Tibial nerve (tissue), 4 donors: ENCODE results near the gene CRYGN. TPM values are rescaled to one million over a fixed set of nuclear protein-coding genes. Genes with fewer than 3 reads are reported as not detected.

Experiments used
- DNase-seq, 2 donors: peaks; one replicate each; pipeline ENCODE4 v3.0.0-alpha.2; 2019; ENCODE audit warnings: low spot score in 2 of 2
- H3K27ac ChIP-seq, 4 donors: fragments of 200-600 bp; sonication (generic) in 3 of 4; one replicate each; pipeline ENCODE4 v1.5.1; 2017 to 2019; ENCODE audit warnings: mild to moderate bottlenecking in 1 of 4
- H3K27me3 ChIP-seq, 2 donors: fragments of 200-600 bp; sonication (generic) in 1 of 2; one replicate each; pipeline versions ENCODE4 v1.5.1 to v1.6.0; 2017 to 2019
- H3K36me3 ChIP-seq, 3 donors: fragments of 200-600 bp; sonication (generic); one replicate each; pipeline ENCODE4 v1.5.1; 2018 to 2019
- H3K4me1 ChIP-seq, 4 donors: fragments of 200-600 bp; sonication (generic) in 3 of 4; one replicate each; pipeline ENCODE4 v1.5.1; 2017 to 2019
- H3K4me3 ChIP-seq, 4 donors: fragments of 200-600 bp; sonication (generic) in 3 of 4; one replicate each; pipeline ENCODE4 v1.5.1; 2017 to 2019; ENCODE audit warnings: mild to moderate bottlenecking in 1 of 4, moderate library complexity in 1 of 4
- H3K9me3 ChIP-seq, 4 donors: fragments of 200-600 bp; sonication (generic) in 3 of 4; one replicate each; pipeline ENCODE4 v1.5.1; 2017 to 2019
- EP300 ChIP-seq, 2 donors: sonication (generic); formaldehyde crosslinking; IDR thresholded peaks; one replicate each; pipeline ENCODE4 v1.6.1; 2017; ENCODE audit warnings: antibody characterized with exemption in 2 of 2, mild to moderate bottlenecking in 1 of 2
- POLR2A ChIP-seq, 2 donors: fragments of 450-650 bp; IDR thresholded peaks; one replicate each; pipeline ENCODE4 v1.6.1; 2017; ENCODE audit warnings: antibody characterized with exemption in 2 of 2, mild to moderate bottlenecking in 2 of 2, moderate library complexity in 2 of 2
- WGBS, 2 donors: methylation state at CpG; one replicate each; pipeline ENCODE4 v1.1.5; 2018; 5-methylcytosine and 5-hydroxymethylcytosine counted together
- total RNA-seq, 4 donors: library from RNA; depleted of rRNA; stranded (reverse); fragments of >200 nt; gene quantifications; one replicate each; pipeline ENCODE4 v1.1.0, GENCODE V29; 2016
- TF ChIP-seq, protein P1 (sequence below), 5 experiments: fragments of 200-600 bp in 3 of 5; fragments of 450-650 bp in 2 of 5; sonication (generic) in 3 of 5; IDR thresholded peaks; one replicate each; pipeline ENCODE4 v1.5.1; 2016 to 2019; ENCODE audit warnings: antibody characterized with exemption in 5 of 5, mild to moderate bottlenecking in 3 of 5, moderate library complexity in 2 of 5

The CRYGN gene
- total RNA-seq, 4 donors from 2014 or later: 0.59 to 1.5 (median 0.87) TPM; not detected in 1

DNA sequence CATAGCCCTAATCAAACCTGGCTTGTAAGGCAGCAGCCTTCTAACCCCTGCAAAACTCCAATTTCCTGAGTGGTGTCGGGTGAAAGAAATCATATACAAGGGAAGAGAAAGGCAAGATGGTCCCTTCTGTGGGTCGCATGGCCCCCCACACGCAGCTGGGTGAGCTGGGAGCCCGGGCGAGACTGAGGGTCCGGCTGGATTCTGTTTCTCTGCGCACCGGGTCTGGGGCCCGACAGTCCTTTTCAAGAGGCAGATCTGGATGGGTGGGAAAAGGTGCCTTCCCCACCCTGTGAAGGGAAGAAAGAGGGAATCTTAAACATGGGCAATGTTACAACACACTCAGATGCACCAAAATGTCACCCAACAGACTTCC, 48.6 kb downstream of the CRYGN start:
- TF ChIP-seq POLR2A (IDR thresholded peaks at IDR 0.05) (no peak), EP300 (IDR thresholded peaks at IDR 0.05) (no peak)
- TF ChIP-seq, protein P1, sequence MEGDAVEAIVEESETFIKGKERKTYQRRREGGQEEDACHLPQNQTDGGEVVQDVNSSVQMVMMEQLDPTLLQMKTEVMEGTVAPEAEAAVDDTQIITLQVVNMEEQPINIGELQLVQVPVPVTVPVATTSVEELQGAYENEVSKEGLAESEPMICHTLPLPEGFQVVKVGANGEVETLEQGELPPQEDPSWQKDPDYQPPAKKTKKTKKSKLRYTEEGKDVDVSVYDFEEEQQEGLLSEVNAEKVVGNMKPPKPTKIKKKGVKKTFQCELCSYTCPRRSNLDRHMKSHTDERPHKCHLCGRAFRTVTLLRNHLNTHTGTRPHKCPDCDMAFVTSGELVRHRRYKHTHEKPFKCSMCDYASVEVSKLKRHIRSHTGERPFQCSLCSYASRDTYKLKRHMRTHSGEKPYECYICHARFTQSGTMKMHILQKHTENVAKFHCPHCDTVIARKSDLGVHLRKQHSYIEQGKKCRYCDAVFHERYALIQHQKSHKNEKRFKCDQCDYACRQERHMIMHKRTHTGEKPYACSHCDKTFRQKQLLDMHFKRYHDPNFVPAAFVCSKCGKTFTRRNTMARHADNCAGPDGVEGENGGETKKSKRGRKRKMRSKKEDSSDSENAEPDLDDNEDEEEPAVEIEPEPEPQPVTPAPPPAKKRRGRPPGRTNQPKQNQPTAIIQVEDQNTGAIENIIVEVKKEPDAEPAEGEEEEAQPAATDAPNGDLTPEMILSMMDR (IDR thresholded peaks at IDR 0.05): no peak
- WGBS, 2 donors: 91 to 93% methylated on average over 9 of the region's 9 CpGs

DNA sequence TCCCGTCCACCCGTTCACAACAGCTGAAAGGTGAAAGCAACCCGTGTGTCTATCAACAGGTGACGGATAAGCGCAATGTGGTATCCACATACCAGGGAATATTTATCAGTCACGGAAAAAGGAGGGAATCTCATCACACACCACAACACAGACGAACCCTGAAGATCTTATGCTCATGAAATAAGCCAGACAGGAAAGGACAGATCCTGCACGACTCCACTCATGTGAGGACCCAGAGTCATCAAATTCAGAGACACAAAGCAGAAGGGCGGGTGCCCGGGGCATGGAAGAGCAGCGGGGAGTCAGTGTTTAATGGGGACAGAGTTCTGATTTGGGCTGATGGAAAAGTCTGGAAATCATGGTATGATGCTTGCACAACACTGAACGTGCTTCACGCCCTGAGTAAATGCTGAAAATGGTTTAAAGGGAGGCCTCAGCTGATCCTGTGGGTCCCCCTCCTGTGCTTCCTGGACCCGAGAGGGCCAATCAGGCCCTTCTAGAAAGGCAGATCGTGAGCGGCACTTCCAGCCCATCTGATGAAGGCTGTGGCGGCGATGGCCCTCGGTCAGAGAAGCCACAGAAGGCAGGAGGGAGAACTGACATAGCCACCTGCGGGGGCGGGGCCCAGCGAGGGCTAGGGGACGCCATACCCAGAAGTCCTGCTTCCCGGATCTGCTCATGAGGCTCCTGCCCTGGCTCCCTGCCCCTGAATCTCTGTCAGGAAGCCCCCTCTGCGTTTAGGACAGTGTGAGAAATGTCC, 49.2 kb downstream of the CRYGN start:
- H3K36me3 ChIP-seq: peaks cover 0 to 46% (median 0%) of the 10 kb centered on the region in 3 donors
- no peak overlapping the region for H3K27ac ChIP-seq
- WGBS, 2 donors: 81% methylated on average over 25 of the region's 25 CpGs
- no peak overlapping the region for H3K4me3 ChIP-seq
- H3K9me3 ChIP-seq: no peaks in the 10 kb centered on the region
- no peaks in the 10 kb centered on the region for H3K27me3 ChIP-seq
- H3K4me1 ChIP-seq: peaks cover 0 to 14% (median 0%) of the 10 kb centered on the region in 4 donors
- TF ChIP-seq, protein P1 (IDR thresholded peaks at IDR 0.05): no peak
- TF ChIP-seq POLR2A (IDR thresholded peaks at IDR 0.05) (no peak), EP300 (IDR thresholded peaks at IDR 0.05) (no peak)
- no peak for DNase-seq

More for the DNA sequence above, 48.6 kb downstream of the CRYGN start:
- Histone ChIP-seq H3K4me1 (peaks cover 0 to 12% (median 0%) of the 10 kb centered on the region in 4 donors), H3K27me3 (no peaks in the 10 kb centered on the region), H3K36me3 (peaks cover 0 to 45% (median 0%) of the 10 kb centered on the region in 3 donors), H3K4me3 (no peak overlapping the region), H3K9me3 (no peaks in the 10 kb centered on the region), H3K27ac (no peak overlapping the region)
- DNase-seq: no peak

DNA sequence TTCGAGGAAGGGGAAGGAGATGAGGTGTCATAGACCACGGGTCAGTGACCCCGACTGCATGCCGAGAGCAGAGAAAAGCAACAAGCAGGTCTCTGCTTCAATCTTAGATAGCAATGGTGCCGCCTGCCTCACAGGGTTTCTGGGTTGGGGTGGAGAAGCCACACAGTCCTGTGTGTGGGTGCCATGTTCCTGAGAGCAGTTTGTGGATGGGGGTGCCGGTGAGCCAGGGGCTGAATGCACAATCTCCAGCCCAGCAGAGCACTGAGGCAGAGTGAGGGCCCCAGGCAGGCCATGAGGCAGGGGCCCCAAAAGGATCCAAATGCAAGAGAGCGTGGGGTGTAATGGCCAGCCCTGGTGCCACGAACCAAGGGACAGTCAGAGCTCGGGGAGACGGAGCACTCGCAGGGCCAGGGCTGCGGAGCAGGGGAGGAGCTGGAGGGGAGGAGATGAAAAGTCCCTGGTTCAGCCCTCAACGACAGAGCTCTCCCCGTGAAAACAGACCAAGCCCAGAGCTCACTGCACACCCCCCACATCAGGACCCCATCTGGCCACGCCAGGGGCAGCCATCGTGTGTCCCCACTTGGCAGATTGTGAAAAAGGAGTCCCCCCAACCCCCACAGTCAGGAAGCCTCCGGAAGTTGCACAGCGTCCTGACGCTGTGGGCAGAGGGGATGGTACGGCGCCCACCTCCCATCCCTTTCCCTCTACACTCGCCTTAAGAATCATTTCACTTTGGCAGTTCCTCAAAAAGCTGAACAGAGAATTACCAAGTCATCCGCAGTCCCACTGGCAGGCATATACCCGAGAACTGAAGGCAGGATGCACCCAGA, 50.0 kb downstream of the CRYGN start:
- Histone ChIP-seq H3K4me1 (peaks cover 0 to 14% (median 0%) of the 10 kb centered on the region in 4 donors), H3K27ac (no peak overlapping the region), H3K4me3 (no peak overlapping the region), H3K27me3 (no peaks in the 10 kb centered on the region), H3K36me3 (peaks cover 0 to 46% (median 0%) of the 10 kb centered on the region in 3 donors), H3K9me3 (no peaks in the 10 kb centered on the region)
- WGBS, 2 donors: 76 to 80% methylated on average over 21 to 22 of the region's 24 CpGs
- TF ChIP-seq, protein P1 (IDR thresholded peaks at IDR 0.05): no peak
- no peak for TF ChIP-seq POLR2A (IDR thresholded peaks at IDR 0.05)
- TF ChIP-seq EP300 (IDR thresholded peaks at IDR 0.05): no peak
- no peak for DNase-seq

DNA sequence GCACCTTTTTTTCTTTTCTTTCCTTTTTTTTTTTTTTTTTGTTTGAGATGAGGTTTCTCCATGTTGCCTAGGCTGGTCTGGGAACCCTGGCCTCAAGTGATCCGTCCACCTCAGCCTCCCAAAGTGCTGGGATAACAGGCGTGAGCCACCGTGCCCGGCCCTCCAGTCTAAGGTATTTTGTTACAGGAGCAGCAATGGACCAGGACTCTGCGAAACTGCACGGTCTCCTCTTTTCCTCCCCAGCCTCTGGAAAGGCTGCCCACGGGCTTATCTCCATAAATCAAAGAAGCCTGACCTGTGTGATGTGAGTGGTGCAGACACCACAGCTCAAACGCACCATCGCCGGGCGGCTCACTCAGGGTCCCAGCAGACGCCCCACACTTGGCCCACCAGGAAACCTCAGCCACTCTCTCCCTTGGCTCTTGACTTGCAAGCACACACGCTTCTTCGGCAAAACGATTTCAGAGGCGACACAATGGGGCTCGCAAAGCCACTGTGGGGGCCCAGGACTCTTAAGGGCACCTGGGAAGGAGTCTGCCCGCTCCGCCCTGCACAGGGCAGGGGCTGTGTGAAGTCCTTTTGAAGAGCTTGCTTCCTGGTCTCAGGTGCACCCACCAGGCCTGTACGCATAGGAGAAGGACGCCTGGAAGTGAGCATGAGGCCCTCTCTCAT, 50.7 kb downstream of the CRYGN start:
- WGBS, 2 donors: 88 to 90% methylated on average over 21 of the region's 21 CpGs
- DNase-seq: no peak
- TF ChIP-seq POLR2A (IDR thresholded peaks at IDR 0.05): no peak
- TF ChIP-seq, protein P1 (IDR thresholded peaks at IDR 0.05): no peak
- TF ChIP-seq EP300 (IDR thresholded peaks at IDR 0.05): no peak
- no peak overlapping the region for H3K27ac ChIP-seq
- H3K36me3 ChIP-seq: peaks cover 0 to 50% (median 0%) of the 10 kb centered on the region in 3 donors
- no peaks in the 10 kb centered on the region for H3K27me3 ChIP-seq
- no peak overlapping the region for H3K4me3 ChIP-seq
- no peaks in the 10 kb centered on the region for H3K9me3 ChIP-seq
- H3K4me1 ChIP-seq: peaks cover 0 to 14% (median 0%) of the 10 kb centered on the region in 4 donors
